ENCODE results near the gene NLRP14.

The NLRP14 gene

GRCh38 chr11:7060868-7061267 lies 40.6 kb downstream of the NLRP14 start:
- no peak for DNase-seq

GRCh38 chr11:7062534-7062933 lies 42.3 kb downstream of the NLRP14 start:
- no peak for DNase-seq

GRCh38 chr11:7072401-7073028 lies 52.2 kb downstream of the NLRP14 start:
- DNase-seq: peak; percentile 45

GRCh38 chr11:7077101-7077500 lies 56.8 kb downstream of the NLRP14 start:
- no peak for DNase-seq

GRCh38 chr11:7079545-7080135 lies 59.4 kb downstream of the NLRP14 start:
- DNase-seq: no peak

GRCh38 chr11:7080900-7081299 lies 60.6 kb downstream of the NLRP14 start:
- DNase-seq: no peak

- DNase-seq: no peak
These were observed 61.2 kb downstream of the NLRP14 start for GRCh38 chr11:7081441-7081840.

GRCh38 chr11:7088921-7089320 lies 68.6 kb downstream of the NLRP14 start, which contains the start of gene RBMXL2:
Gene RBMXL2, plus strand, starts transcription at chr11:7088998. Its CDS starts 123 bp downstream, at chr11:7089121.
- DNase-seq: no peak

- DNase-seq: no peak
These were observed 69.3 kb downstream of the NLRP14 start for GRCh38 chr11:7089328-7090251.

- no peak for DNase-seq
These were observed 78.1 kb downstream of the NLRP14 start for GRCh38 chr11:7098235-7098832.

- no peak for DNase-seq
These were observed 95.5 kb downstream of the NLRP14 start for GRCh38 chr11:7115780-7116179.

GRCh38 chr11:7116370-7116769 lies 96.1 kb downstream of the NLRP14 start:
- no peak for DNase-seq

Data from NCI-H187 treated with DMSO at 0.1 percent for 48 hours (cell line).